H1 (cell line): ENCODE data around the gene ADM5. TPM values are rescaled to one million over a fixed set of nuclear protein-coding genes. Genes with fewer than 3 reads are reported as not detected.
A peak's percentile ranks its signal among the peaks of the same experiment; 100 is the strongest.

Experiments used
- CBX5 ChIP-seq: fragments of 300-800, 300-1000 bp; sonication (generic); IDR thresholded peaks from 2 replicates; pipeline ENCODE4 v1.7.1; 2016; ENCODE audit warnings: antibody characterized with exemption, low read length, low read depth
- CHD2 ChIP-seq: IDR thresholded peaks from 2 replicates; pipeline ENCODE4 v1.6.1; 2012; ENCODE audit warnings: low read length, improper control_type of control experiment
- EP300 ChIP-seq, 2 experiments: IDR thresholded peaks; 1 replicate in 1 of 2; 2 replicates in 1 of 2; pipeline ENCODE4 v1.6.1; 2011 to 2012; ENCODE audit warnings: low read depth in 2 of 2, low read length in 2 of 2, mild to moderate bottlenecking in 2 of 2, borderline replicate concordance in 1 of 2, inconsistent platforms in 1 of 2, moderate library complexity in 1 of 2
- EZH2 ChIP-seq: fragments of 200-600 bp; sonication (generic); IDR thresholded peaks from 2 replicates; pipeline ENCODE4 v1.7.1; 2012; ENCODE audit warnings: low read depth, mild to moderate bottlenecking, moderate library complexity, low read length, inconsistent platforms; ENCODE audit not compliant: severe bottlenecking
- GABPA ChIP-seq: IDR thresholded peaks from 2 replicates; pipeline ENCODE4 v1.6.1; 2011; ENCODE audit warnings: mild to moderate bottlenecking, low read length, moderate library complexity, borderline replicate concordance; ENCODE audit not compliant: insufficient read depth
- KDM4A ChIP-seq: IDR thresholded peaks from one replicate; pipeline ENCODE4 v1.7.1; 2012; ENCODE audit warnings: low read depth, mild to moderate bottlenecking, moderate library complexity, low read length, inconsistent platforms; ENCODE audit not compliant: severe bottlenecking
- KDM5A ChIP-seq: fragments of 200-600 bp; IDR thresholded peaks from 2 replicates; pipeline ENCODE4 v1.7.1; 2012; ENCODE audit warnings: mild to moderate bottlenecking, low read length, inconsistent platforms, mixed read lengths
- POLR2A ChIP-seq, 2 experiments: IDR thresholded peaks; 1 replicate in 1 of 2; 2 replicates in 1 of 2; pipeline ENCODE4 v1.6.1; 2011; ENCODE audit warnings: low read depth in 2 of 2, low read length in 2 of 2, mild to moderate bottlenecking in 2 of 2; ENCODE audit errors: control extremely low read depth in 1 of 2
- RAD21 ChIP-seq, 2 experiments: IDR thresholded peaks in 1 of 2; conservative IDR thresholded peaks in 1 of 2; 2 replicates each; pipeline ENCODE4 v1.6.1; 2011; ENCODE audit warnings: low read depth in 2 of 2, low read length in 2 of 2, improper control_type of control experiment in 1 of 2, inconsistent platforms in 1 of 2, mild to moderate bottlenecking in 1 of 2, moderate library complexity in 1 of 2
- SP1 ChIP-seq: IDR thresholded peaks from 2 replicates; pipeline ENCODE4 v1.6.1; 2011; ENCODE audit warnings: low read depth, low read length
- polyA plus RNA-seq, 7 experiments: library from polyadenylated mRNA; depleted of rRNA in 3 of 7; stranded (reverse) in 5 of 7; unstranded in 2 of 7; fragments of >200 nt in 5 of 7; fragments of 200-250 nt in 2 of 7; gene quantifications; 1 replicate in 5 of 7; 2 replicates in 1 of 7; 4 replicates in 1 of 7; pipeline versions ENCODE4 v1.2.1 to v1.2.3, GENCODE V29; 2011 to 2013; ENCODE audit warnings: missing spikeins in 2 of 7, mixed read lengths in 2 of 7
- total RNA-seq: library from RNA; stranded (reverse); fragmentation: NEBNext Ultra II Directional; extraction: Animal tissue kit (Norgen Biotek cat#: 25700); gene quantifications from 2 replicates; pipeline ENCODE4 v1.2.1, GENCODE V29; 2021
- TF ChIP-seq, protein P1 (sequence below): fragments of 300-600 bp; sonication (generic); IDR thresholded peaks from 2 replicates; pipeline ENCODE4 v1.7.1; 2012; ENCODE audit warnings: low read length, moderate library complexity, mild to moderate bottlenecking, inconsistent platforms; ENCODE audit not compliant: insufficient replicate concordance

The ADM5 gene
- total and polyA plus RNA-seq, 2 of the 8 experiments (the other 6 are each of a cell fraction or from before 2014, with no cell fraction given) = 2.5 to 2.6 TPM

DNA sequence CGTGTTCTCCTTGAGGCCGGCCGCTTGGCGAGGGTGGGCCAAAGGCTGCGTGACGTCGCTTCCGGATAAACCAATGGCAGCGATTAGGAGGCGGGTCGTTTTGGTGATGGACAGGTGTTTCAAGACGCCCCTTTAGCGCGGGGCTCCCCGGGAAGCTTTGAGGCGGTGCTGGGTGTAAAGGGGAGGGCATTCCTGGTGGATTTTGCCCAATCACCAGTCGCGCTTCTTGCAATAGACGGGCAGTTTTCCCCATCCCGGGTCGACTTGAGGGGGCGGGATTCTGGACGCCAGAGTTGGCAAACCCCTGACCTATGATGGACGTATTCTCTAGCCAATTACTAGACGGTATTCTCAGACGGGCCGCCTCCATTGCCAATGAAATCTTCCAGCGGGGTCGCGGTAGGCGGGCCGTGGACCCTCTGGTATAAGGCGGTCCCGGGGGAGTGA is 12.6 kb upstream of the ADM5 start (continued):
- TF ChIP-seq, protein P1, sequence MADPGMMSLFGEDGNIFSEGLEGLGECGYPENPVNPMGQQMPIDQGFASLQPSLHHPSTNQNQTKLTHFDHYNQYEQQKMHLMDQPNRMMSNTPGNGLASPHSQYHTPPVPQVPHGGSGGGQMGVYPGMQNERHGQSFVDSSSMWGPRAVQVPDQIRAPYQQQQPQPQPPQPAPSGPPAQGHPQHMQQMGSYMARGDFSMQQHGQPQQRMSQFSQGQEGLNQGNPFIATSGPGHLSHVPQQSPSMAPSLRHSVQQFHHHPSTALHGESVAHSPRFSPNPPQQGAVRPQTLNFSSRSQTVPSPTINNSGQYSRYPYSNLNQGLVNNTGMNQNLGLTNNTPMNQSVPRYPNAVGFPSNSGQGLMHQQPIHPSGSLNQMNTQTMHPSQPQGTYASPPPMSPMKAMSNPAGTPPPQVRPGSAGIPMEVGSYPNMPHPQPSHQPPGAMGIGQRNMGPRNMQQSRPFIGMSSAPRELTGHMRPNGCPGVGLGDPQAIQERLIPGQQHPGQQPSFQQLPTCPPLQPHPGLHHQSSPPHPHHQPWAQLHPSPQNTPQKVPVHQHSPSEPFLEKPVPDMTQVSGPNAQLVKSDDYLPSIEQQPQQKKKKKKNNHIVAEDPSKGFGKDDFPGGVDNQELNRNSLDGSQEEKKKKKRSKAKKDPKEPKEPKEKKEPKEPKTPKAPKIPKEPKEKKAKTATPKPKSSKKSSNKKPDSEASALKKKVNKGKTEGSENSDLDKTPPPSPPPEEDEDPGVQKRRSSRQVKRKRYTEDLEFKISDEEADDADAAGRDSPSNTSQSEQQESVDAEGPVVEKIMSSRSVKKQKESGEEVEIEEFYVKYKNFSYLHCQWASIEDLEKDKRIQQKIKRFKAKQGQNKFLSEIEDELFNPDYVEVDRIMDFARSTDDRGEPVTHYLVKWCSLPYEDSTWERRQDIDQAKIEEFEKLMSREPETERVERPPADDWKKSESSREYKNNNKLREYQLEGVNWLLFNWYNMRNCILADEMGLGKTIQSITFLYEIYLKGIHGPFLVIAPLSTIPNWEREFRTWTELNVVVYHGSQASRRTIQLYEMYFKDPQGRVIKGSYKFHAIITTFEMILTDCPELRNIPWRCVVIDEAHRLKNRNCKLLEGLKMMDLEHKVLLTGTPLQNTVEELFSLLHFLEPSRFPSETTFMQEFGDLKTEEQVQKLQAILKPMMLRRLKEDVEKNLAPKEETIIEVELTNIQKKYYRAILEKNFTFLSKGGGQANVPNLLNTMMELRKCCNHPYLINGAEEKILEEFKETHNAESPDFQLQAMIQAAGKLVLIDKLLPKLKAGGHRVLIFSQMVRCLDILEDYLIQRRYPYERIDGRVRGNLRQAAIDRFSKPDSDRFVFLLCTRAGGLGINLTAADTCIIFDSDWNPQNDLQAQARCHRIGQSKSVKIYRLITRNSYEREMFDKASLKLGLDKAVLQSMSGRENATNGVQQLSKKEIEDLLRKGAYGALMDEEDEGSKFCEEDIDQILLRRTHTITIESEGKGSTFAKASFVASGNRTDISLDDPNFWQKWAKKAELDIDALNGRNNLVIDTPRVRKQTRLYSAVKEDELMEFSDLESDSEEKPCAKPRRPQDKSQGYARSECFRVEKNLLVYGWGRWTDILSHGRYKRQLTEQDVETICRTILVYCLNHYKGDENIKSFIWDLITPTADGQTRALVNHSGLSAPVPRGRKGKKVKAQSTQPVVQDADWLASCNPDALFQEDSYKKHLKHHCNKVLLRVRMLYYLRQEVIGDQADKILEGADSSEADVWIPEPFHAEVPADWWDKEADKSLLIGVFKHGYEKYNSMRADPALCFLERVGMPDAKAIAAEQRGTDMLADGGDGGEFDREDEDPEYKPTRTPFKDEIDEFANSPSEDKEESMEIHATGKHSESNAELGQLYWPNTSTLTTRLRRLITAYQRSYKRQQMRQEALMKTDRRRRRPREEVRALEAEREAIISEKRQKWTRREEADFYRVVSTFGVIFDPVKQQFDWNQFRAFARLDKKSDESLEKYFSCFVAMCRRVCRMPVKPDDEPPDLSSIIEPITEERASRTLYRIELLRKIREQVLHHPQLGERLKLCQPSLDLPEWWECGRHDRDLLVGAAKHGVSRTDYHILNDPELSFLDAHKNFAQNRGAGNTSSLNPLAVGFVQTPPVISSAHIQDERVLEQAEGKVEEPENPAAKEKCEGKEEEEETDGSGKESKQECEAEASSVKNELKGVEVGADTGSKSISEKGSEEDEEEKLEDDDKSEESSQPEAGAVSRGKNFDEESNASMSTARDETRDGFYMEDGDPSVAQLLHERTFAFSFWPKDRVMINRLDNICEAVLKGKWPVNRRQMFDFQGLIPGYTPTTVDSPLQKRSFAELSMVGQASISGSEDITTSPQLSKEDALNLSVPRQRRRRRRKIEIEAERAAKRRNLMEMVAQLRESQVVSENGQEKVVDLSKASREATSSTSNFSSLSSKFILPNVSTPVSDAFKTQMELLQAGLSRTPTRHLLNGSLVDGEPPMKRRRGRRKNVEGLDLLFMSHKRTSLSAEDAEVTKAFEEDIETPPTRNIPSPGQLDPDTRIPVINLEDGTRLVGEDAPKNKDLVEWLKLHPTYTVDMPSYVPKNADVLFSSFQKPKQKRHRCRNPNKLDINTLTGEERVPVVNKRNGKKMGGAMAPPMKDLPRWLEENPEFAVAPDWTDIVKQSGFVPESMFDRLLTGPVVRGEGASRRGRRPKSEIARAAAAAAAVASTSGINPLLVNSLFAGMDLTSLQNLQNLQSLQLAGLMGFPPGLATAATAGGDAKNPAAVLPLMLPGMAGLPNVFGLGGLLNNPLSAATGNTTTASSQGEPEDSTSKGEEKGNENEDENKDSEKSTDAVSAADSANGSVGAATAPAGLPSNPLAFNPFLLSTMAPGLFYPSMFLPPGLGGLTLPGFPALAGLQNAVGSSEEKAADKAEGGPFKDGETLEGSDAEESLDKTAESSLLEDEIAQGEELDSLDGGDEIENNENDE = no peak
- peak; percentile 98 for TF ChIP-seq SP1
- no peak for TF ChIP-seq CBX5
- no peak for TF ChIP-seq EZH2
- TF ChIP-seq RAD21 (IDR thresholded peaks at IDR 0.05 in 1 of 2, conservative IDR thresholded peaks at IDR 0.05 in 1 of 2; ENCODE audit: low read depth in 2 of 2, low read length in 2 of 2) = no peak
- peak; percentile 93 for TF ChIP-seq CHD2
- no peak for TF ChIP-seq GABPA
- TF ChIP-seq POLR2A (IDR thresholded peaks at IDR 0.05; ENCODE audit: control extremely low read depth in 1 of 2, low read depth in 2 of 2, low read length in 2 of 2) = no peak
- TF ChIP-seq KDM5A = no peak
- TF ChIP-seq KDM4A = no peak
- TF ChIP-seq EP300 (IDR thresholded peaks at IDR 0.05; ENCODE audit: borderline replicate concordance in 1 of 2, low read depth in 2 of 2, low read length in 2 of 2) = no peak
